Stimulated activated CD4-positive, alpha-beta T cell treated with anti-CD3 and anti-CD28 coated beads, Interleukin-15, amount 100 ng/mL, for 48 hours (primary cell): ENCODE data around the gene JSRP1.

ENCODE experiments used
- DNase-seq, 2 donors: peaks; one replicate each; pipeline ENCODE4 v3.0.0-alpha.2; 2020; ENCODE audit warnings: low read depth in 2 of 2

Gene JSRP1

GRCh38 chr19:2232286-2233151, 23.7 kb downstream of the JSRP1 start:
- no peak for DNase-seq

- DNase-seq, result no peak
Measured at GRCh38 chr19:2231621-2232221, 24.5 kb downstream of the JSRP1 start.

- no peak for DNase-seq
Measured at GRCh38 chr19:2230807-2231533, 25.2 kb downstream of the JSRP1 start.

GRCh38 chr19:2230033-2230531, 26.1 kb downstream of the JSRP1 start:
- DNase-seq, result no peak

- no peak for DNase-seq
Measured at GRCh38 chr19:2229103-2230032, 26.8 kb downstream of the JSRP1 start.

- DNase-seq, result no peak
Measured at GRCh38 chr19:2228157-2229030, 27.8 kb downstream of the JSRP1 start.

GRCh38 chr19:2227415-2228156, 28.6 kb downstream of the JSRP1 start:
- no peak for DNase-seq

- no peak for DNase-seq
Measured at GRCh38 chr19:2226840-2227360, 29.3 kb downstream of the JSRP1 start.

- no peak for DNase-seq
Measured at GRCh38 chr19:2226051-2226839, 30.0 kb downstream of the JSRP1 start.

- DNase-seq, result no peak
Measured at GRCh38 chr19:2225415-2226050, 30.7 kb downstream of the JSRP1 start.

GRCh38 chr19:2224754-2225349, 31.4 kb downstream of the JSRP1 start:
- DNase-seq, result no peak

GRCh38 chr19:2223959-2224358, 32.3 kb downstream of the JSRP1 start:
- no peak for DNase-seq

- no peak for DNase-seq
Measured at GRCh38 chr19:2223391-2223790, 32.8 kb downstream of the JSRP1 start.

GRCh38 chr19:2221918-2222317, 34.3 kb downstream of the JSRP1 start:
- DNase-seq, result no peak

- DNase-seq, result no peak
Measured at GRCh38 chr19:2221250-2221831, 34.9 kb downstream of the JSRP1 start.

- no peak for DNase-seq
Measured at GRCh38 chr19:2219726-2220125, 36.5 kb downstream of the JSRP1 start.

GRCh38 chr19:2217591-2217990, 38.6 kb downstream of the JSRP1 start:
- DNase-seq, result no peak
